Stimulated activated CD4-positive, alpha-beta T cell treated with anti-CD3 and anti-CD28 coated beads, TNF-alpha, amount 100 ng/mL, for 48 hours (primary cell): ENCODE measurements around the gene TNFRSF13B.
"Not testable (repeated sequence)": the region's sequence is repeated elsewhere in the genome, so short reads cannot be mapped to it uniquely, and the experiment has no call there.

Source experiments
- DNase-seq, 3 donors: peaks; one replicate each; pipeline ENCODE4 v3.0.0-alpha.2; 2020; ENCODE audit warnings: low read depth in 3 of 3

TNFRSF13B gene

DNA sequence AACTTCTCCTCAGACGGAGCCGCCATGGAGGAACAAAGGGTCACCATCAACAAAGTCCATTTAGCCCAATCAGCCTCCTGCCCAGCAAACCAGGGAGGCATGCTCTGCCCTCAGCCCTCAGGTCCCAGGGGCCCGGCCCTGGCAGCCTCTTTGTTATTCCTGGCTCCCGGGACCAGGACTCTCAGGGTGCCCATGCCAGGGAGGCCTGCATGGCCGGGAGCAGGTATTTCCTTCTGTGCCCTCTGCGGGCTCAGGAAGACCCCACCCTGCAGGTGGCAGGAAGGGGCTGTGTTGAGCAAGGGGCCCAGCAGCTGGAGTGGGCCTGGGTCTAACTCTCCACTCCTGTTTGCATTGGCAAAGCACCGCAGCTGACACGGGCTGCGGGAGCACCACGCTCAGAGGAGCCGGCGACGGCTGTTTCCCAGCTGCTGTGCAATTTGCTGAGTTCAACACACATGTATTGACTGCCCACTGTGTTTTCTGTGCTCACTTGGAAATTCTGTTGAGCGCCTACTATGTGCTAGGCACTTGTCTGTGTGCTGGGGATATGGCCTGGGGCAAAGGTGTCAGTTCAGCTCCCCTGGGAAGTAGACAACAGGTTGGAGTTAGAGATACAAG is 33.2 kb upstream of the TNFRSF13B start:
- not testable (repeated sequence) for DNase-seq

DNA sequence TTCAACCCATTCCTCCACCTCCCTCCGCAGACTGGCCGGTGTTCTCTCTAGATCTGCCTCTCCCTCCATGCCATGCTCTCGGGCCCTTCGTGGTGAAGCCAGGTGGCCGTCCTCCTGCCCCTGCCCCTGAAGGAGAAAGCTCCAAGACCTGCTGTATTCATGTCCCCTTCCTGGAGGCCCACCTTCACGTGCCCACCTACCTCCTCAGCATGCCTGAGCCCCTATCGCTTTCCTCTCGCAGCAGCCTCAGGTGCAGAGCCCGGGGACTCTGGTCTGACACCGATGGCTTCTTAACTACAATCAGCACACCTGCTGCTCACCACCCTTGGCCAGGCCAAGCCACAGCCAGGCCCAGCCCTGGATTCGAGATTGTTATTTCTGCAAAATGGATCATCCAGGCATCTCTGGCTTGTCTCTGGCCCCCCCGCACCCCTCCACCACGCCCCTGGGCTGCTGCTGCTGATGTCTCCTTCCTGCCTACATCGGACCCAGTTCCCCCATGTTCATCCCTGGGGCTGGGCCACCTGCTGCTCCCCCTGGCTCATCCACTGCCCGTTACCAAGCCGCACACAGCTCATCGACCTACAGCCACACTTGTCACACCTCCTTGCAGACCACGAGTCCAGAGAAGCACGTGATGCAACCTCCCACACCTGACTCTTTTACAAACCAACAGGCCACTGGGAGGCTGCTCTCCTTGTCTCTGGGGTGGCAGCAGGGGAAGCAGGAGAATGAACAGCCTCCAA is 32.5 kb upstream of the TNFRSF13B start:
- no peak for DNase-seq

DNA sequence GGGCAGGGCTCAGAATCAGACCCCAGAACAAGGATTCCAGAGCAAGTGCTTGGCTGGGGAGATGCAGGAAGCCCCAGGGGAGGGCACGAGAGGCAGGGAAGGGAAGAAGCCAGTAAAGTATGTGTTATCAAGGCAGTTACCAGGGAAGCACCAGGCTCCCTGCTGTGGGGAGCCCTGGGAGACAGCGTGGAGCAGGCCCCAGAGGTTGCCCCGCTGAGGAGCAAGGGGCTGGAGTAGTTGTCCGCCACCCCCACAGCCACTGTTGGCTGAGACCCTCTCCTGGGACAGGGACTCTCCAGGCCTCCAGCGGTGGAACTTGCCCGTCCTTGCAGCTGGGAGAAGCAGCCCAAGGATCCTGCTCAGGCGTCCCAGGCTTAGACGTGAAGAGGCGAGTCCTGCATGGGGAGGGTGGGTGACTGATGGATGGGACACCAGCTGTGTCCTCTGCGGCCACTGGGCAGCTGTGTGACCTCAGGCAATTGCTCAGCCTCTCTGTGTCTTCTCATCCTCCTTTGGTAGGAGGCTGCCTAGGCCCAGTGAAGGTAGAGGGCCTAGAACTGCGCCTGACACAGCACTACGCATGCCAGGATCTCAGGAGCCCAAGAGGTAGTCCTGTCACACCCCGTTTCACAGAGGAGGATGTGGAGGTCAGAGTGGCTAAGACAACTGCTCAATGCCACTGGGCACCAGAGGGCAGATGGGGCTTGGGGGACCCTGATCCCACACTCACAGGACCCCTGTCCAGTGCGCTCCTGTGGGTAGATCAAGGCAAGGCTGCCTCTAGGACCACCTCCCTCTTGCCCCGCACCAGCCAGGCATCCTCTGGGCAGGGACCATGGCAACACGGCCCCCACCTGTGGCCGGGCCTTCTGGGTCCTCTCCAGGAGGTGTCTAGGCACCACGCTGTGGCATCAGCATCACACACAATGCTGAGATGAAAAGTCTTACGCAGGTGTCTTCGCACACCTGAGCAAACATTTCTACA is 31.1 kb upstream of the TNFRSF13B start:
- DNase-seq, result not testable (repeated sequence)

- peak; percentile 59 to 78 (median 61) for DNase-seq
Observed at GRCh38 chr17:17001874-17002520, 30.1 kb upstream of the TNFRSF13B start.

- DNase-seq, result no peak
Observed at GRCh38 chr17:17001076-17001777, 29.3 kb upstream of the TNFRSF13B start.

DNA sequence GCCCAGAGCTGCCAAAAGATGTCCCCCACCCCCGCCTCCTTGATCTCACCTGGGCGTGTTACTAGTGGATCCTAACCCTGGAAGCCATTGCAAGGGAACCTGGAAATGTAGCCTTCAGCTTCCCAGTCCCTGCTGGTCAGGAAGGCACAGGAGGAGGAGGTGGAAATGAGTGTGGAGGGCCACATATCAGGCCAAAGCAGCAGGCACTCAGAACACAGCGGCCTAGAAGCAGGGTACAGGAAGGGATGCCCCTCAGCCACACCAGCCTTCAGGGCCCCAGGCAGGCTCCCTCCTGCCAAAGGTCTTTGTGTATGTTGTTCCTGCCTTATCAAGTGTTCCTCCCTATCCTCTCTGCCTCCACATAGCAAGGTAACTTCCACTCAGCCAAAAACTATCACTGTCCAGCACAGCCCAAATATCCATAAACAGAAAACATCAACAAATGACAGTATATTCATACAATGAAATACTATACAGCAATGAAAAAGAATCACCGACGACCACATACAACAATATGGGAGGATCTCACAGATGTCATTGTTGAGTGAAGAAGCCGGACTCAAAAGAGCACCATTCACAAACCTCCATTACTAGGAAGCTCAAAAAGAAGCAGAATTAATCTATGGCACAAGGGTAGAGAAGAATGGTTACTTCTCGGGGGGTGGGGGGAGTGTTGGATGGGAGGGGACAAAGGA is 28.2 kb upstream of the TNFRSF13B start:
- DNase-seq, result no peak

- DNase-seq, result peak in 1 of 3 donors; percentile 70
Observed at GRCh38 chr17:16997514-16998429, 25.9 kb upstream of the TNFRSF13B start.

- DNase-seq, result not testable (repeated sequence)
Observed at GRCh38 chr17:16996726-16997125, 24.8 kb upstream of the TNFRSF13B start.

DNA sequence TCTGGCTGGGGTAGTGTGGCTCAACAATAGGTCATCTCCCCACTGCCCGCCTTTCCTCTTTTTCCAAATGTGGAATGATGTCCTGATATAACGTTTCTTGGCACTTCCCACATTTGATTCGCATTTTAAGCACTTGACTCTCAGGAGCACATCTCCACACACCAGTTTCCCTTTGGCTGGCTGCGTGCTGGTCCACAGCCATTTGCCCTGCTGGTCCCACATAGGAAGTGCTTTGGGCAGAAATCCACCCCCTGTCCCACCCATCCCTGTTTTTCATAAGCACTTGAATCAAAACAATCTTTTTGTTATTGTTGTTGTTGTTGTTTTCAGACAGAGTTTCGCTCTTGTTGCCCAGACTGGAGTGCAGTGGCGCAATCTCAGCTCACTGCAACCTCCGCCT is 24.0 kb upstream of the TNFRSF13B start:
- no peak for DNase-seq

DNA sequence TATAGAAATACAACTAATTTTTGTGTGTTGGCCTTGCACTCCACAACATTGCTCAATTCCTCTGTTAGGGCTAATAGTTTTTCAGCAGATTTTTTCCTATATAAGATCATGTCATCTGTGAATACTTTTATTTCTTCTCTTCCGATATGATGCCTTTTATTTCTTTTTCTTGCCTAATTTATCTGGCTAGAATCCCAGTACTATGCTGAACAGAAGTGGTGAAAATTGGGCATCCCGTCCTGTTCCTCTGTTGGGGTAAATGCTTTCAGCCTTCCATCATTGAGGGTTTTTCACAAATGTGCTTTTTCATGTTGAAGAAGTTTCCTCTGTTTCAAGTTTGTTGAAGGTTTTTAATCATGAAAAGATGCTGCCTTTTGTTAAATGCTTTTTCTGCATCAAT is 22.7 kb upstream of the TNFRSF13B start:
- DNase-seq, result no peak

DNA sequence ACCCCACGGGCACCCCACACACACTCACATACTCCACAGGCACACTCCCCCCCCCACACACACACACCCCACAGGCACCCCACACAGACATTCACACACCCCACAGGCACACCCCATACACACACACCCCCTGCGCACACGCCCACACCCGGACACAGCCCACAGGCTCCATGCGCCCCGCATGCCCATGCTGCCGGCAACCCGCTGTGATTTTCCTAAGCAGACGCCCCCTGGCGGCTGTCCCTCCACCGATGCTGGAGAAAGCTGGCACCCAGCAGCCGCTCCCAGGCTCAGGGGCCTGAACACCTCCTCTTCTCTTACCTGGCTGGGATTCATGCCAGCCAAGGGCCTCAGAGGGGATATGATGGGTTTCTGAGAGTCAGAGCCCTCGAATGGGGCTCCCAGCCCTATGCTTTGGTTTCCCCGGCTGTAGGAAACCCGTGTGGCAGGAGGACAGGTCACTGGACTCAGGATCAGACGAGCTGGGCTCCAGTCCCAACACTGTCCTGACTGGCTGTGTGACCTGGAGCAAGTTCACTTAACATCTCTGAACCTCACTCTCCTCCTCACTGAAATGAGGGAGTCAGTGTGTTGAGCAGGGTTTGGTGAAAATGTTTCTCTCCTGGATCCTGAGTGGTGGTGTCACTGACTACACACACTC is 19.6 kb upstream of the TNFRSF13B start:
- DNase-seq, result peak; percentile 61 to 77 (median 73)

DNA sequence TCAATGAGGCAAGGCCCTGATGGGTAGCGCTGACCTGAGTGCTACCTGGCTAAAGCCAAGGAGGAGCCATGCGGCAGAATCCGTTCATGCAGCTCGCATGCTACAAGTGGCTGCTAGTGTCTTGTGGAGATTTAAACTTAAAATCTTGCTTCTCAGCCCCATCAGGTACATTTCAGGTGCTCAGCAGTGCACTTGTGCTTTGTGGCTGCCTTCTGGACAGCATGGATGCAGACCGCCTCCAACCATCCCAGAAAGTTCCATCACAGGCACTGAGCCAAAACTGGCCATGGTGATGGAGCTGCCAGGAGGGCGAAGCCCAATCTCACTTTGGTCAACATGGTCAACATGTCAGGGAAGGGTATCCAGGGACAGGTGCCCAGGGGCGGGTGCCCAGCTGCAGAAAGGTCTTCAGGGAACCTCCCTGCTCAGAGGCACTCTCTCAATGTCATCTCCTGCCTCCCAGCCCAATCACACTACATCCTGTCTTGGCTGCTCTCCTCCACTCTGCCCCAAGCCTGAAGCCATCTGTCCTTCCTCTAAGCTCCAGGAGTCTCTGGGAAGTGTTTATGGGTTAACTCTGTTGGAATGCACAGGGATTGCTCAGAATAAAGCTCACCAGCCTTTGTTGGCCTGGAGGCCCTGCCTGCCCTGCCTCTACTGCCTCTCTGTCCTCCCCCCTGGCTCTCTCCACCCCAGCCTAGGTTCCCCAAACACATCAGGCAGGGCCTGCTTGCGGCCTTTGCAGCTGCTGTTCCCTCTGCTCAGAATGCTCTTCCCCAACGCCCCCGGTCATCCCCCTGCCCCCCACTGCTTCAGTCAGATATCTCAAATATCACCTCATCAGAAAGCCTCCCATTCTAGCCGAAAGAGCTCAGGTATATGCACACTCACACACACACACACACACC is 18.3 kb upstream of the TNFRSF13B start:
- no peak for DNase-seq

DNA sequence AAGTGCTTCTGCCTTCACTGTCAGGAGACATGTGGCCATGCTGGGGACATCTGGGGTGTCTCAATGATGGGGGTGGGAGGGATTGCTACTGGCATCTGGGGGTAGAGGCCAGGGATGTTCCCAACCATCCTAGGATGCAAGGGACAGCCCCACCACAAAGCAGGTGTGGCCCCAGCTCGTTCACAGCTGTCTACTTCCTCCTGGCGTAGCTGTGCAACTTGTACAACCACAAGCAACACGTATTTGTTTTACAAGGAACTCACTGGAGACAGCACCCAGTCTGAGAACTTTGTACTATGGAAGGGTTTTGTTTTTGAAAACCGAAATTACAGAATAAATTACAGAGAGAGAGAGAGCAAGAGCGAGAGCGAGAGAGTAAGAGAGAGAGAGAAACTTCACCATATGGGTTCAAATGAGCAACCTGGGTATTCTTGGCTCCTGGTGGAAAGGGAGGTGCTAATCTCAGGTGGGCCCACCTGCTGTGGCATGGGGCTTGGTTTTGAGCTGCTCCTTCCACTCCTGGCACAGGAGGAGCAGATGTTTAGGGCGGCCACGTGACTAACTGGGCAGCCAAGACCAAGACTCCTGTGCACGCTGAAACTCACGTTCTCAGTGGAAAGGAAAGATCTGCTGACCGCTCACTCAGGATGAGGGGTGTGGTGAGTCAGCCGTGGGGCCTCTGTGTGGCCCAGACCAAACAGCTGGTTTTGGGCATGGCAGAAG is 17.5 kb upstream of the TNFRSF13B start:
- no peak for DNase-seq

GRCh38 chr17:16988749-16989229 is 16.9 kb upstream of the TNFRSF13B start:
- DNase-seq, result no peak

GRCh38 chr17:16987830-16988601 is 16.1 kb upstream of the TNFRSF13B start:
- peak; percentile 35 to 52 (median 47) for DNase-seq
